Measurements from ENCODE around the gene RIN3. TPM values are rescaled to one million over a fixed set of nuclear protein-coding genes. Genes with fewer than 3 reads are reported as not detected.

The RIN3 gene
- total RNA-seq, 1 experiment from 2014 or later: 1.5 TPM

DNA sequence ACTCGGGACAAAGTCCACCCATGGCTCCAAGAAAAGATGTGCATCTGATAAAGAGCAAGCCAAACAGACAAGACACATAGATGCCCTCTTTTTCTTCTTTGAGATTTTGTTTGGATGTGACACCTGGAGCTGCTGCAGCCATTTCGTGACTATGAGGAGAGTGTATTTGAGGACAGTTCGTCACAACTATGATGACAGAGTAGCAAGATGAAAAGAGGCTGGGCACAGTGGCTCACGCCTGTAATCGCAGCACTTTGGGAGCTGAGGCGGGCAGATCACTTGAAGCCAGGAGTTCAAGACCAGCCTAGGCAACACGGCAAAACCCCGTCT, 213.3 kb downstream of the RIN3 start:
- no peak overlapping the region for H3K14ac ChIP-seq (ENCODE audit: insufficient read depth, low read length)
- H2BK5ac ChIP-seq (ENCODE audit: insufficient read length, low read length): no peak overlapping the region
- H3K27ac ChIP-seq (ENCODE audit: insufficient read length, low read depth, low read length): no peak overlapping the region
- no peaks in the 10 kb centered on the region for H3K4me1 ChIP-seq (ENCODE audit: insufficient read depth, low read length)
- no CpG with 5 or more reads among the region's 8 CpGs for WGBS (ENCODE audit: extremely low coverage, insufficient read length, low lambda C conversion rate)
- Mint-ChIP-seq H3K4me1 (peaks cover 0 to 3% of the 10 kb centered on the region in 2 experiments; a peak in 2 of 4 replicates), H3K36me3 (ENCODE audit: insufficient read depth in 1 of 3, low read depth in 3 of 3) (peaks cover 24 to 46% (median 36%) of the 10 kb centered on the region in 3 experiments), H3K4me3 (no peak overlapping the region), H3K27me3 (ENCODE audit: low read depth) (no peaks in the 10 kb centered on the region), H3K9me3 (peaks cover 0 to 3% of the 10 kb centered on the region in 2 experiments; a peak in 1 of 5 replicates), H3K27ac (no peak overlapping the region; a peak in 1 of 7 replicates)
- no peak overlapping the region for H3T11ph ChIP-seq (ENCODE audit: low read length)
- H3K23me2 ChIP-seq (ENCODE audit: insufficient read length, low read depth, low read length, poor library complexity, severe bottlenecking): no peaks in the 10 kb centered on the region
- H4K91ac ChIP-seq (ENCODE audit: insufficient read length, low read depth, low read length): no peak overlapping the region
- no peak overlapping the region for H3K18ac ChIP-seq (ENCODE audit: insufficient read length, low read depth, low read length)
- H4K5ac ChIP-seq (ENCODE audit: insufficient read length, low read depth, low read length): no peak overlapping the region
- TF ChIP-seq, protein P1, sequence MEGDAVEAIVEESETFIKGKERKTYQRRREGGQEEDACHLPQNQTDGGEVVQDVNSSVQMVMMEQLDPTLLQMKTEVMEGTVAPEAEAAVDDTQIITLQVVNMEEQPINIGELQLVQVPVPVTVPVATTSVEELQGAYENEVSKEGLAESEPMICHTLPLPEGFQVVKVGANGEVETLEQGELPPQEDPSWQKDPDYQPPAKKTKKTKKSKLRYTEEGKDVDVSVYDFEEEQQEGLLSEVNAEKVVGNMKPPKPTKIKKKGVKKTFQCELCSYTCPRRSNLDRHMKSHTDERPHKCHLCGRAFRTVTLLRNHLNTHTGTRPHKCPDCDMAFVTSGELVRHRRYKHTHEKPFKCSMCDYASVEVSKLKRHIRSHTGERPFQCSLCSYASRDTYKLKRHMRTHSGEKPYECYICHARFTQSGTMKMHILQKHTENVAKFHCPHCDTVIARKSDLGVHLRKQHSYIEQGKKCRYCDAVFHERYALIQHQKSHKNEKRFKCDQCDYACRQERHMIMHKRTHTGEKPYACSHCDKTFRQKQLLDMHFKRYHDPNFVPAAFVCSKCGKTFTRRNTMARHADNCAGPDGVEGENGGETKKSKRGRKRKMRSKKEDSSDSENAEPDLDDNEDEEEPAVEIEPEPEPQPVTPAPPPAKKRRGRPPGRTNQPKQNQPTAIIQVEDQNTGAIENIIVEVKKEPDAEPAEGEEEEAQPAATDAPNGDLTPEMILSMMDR (conservative IDR thresholded peaks at IDR 0.05): no peak
- no peaks in the 10 kb centered on the region for H3K79me1 ChIP-seq (ENCODE audit: insufficient read depth, low read depth, low read length, poor library complexity, severe bottlenecking)
- H3K23ac ChIP-seq (ENCODE audit: insufficient read length, low read depth, low read length): no peak overlapping the region
- no peak for DNase-seq
- no peaks in the 10 kb centered on the region for H3K9me3 ChIP-seq (ENCODE audit: control insufficient read depth, low read depth, low read length)
- no peak overlapping the region for H3K56ac ChIP-seq (ENCODE audit: insufficient read length, low read depth, low read length)
- no peak overlapping the region for H2AFZ ChIP-seq (ENCODE audit: low read length)
- no peak overlapping the region for H2BK20ac ChIP-seq (ENCODE audit: low read depth, low read length, poor library complexity, severe bottlenecking)
- no peak overlapping the region for H3K9ac ChIP-seq (ENCODE audit: extremely low read depth, insufficient read length, low read length)
- no peaks in the 10 kb centered on the region; the same call in 1 of the 2 replicates for H3K79me2 ChIP-seq (ENCODE audit: insufficient read depth, low read length)
- no peaks in the 10 kb centered on the region for H3K27me3 ChIP-seq (ENCODE audit: insufficient read depth, low read length)
- H2BK12ac ChIP-seq (ENCODE audit: insufficient read length, low read depth, low read length): no peak overlapping the region
- H2BK120ac ChIP-seq (ENCODE audit: low read depth, low read length, poor library complexity, severe bottlenecking): no peak overlapping the region
- H3K4me2 ChIP-seq (ENCODE audit: insufficient read depth, insufficient read length, low read length): no peak overlapping the region
- H2AK5ac ChIP-seq (ENCODE audit: insufficient read length, low read length): no peak overlapping the region
- no peak overlapping the region for H3K4ac ChIP-seq (ENCODE audit: low read depth, low read length)
- H2BK15ac ChIP-seq (ENCODE audit: low read depth, low read length): no peak overlapping the region
- no peaks in the 10 kb centered on the region for H4K20me1 ChIP-seq (ENCODE audit: control insufficient read depth, insufficient read depth, insufficient read length)
- H4K8ac ChIP-seq (replicated peaks; ENCODE audit: insufficient read length, low read depth, low read length): no peak overlapping the region
